ENCODE measurements around the gene KIF3B.

DNA sequence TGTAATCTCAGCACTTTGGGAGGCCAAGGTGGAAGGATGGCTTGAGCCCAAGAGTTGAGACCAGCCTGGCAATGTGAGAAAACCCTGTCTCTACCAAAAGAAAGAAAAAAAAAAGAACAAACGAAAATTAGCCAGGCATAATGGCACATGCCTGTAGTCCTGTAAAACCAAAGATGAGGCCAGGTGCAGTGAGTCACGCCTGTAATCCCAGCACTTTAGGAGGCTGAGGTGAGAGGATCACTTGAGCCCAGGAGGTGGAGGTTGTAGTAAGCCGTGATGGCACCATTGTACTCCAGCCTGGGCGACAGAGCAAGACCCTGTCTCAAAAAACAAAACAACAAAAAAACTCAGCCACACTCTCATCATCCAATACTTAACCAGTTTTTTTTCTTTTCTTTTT lies 32.5 kb upstream of the KIF3B start:
- TF ChIP-seq ZNF384 (IDR thresholded peaks at IDR 0.05) (no peak), SP1 (IDR thresholded peaks at IDR 0.05) (no peak), ARNT (IDR thresholded peaks at IDR 0.05) (no peak), LEF1 (IDR thresholded peaks at IDR 0.05; ENCODE audit: borderline replicate concordance) (no peak), BHLHE40 (IDR thresholded peaks at IDR 0.05; ENCODE audit: borderline replicate concordance) (no peak), NFRKB (IDR thresholded peaks at IDR 0.05) (no peak), TARDBP (IDR thresholded peaks at IDR 0.05) (no peak), FOXK2 (IDR thresholded peaks at IDR 0.05) (no peak), FOXM1 (IDR thresholded peaks at IDR 0.05; ENCODE audit: borderline replicate concordance) (no peak), FOXA1 (IDR thresholded peaks at IDR 0.05) (no peak), ELF4 (IDR thresholded peaks at IDR 0.05) (no peak), SUZ12 (IDR thresholded peaks at IDR 0.05) (no peak)
- TF ChIP-seq, protein P1, sequence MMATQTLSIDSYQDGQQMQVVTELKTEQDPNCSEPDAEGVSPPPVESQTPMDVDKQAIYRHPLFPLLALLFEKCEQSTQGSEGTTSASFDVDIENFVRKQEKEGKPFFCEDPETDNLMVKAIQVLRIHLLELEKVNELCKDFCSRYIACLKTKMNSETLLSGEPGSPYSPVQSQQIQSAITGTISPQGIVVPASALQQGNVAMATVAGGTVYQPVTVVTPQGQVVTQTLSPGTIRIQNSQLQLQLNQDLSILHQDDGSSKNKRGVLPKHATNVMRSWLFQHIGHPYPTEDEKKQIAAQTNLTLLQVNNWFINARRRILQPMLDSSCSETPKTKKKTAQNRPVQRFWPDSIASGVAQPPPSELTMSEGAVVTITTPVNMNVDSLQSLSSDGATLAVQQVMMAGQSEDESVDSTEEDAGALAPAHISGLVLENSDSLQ (IDR thresholded peaks at IDR 0.05) = no peak

All from HEK293T (cell line).